Endothelial cell of umbilical vein (primary cell): Measurements from ENCODE around the gene WASHC2A. TPM values are rescaled to one million over a fixed set of nuclear protein-coding genes. Genes with fewer than 3 reads are reported as not detected.
A peak's percentile ranks its signal among the peaks of the same experiment; 100 is the strongest.
"Not testable (repeated sequence)": the region's sequence is repeated elsewhere in the genome, so short reads cannot be mapped to it uniquely, and the experiment has no call there.

Source experiments
- BruUV-seq: library from RNA; stranded (reverse); fragments of 400-500 nt; replicated peaks from 2 replicates; lab custom pipeline; 2021; lab: Mats Ljungman, UMichigan
- CTCF ChIA-PET: fragments of 300-600, 350-600 bp; sonication (Branson Sonifier 250); formaldehyde crosslinking; loops from one replicate; lab custom pipeline; 2021; ENCODE audit warnings: antibody characterized with exemption, inconsistent platforms; lab: Charles Lee
- POLR2A ChIA-PET: fragments of 300-600, 350-600 bp; sonication (Branson Sonifier 250); formaldehyde crosslinking; loops from one replicate; lab custom pipeline; 2021; ENCODE audit warnings: antibody characterized with exemption, inconsistent platforms; lab: Charles Lee
- DNase-seq: peaks from one replicate; pipeline ENCODE4 v3.0.0-alpha.2; 2011; ENCODE audit warnings: low read depth, low spot score
- FAIRE-seq: peaks from 2 replicates; lab custom pipeline; 2011; peaks lifted over from hg19 to GRCh38; lab: Jason Lieb, UNC
- H2AFZ ChIP-seq: 2 replicates; pipeline ENCODE4 v1.6.0; 2012; ENCODE audit warnings: low read depth, low read length, control low read depth, inconsistent platforms
- H3K27ac ChIP-seq: 2 replicates; pipeline ENCODE4 v1.5.1; 2011; ENCODE audit warnings: low read depth, mild to moderate bottlenecking, control low read depth, low read length, moderate library complexity; ENCODE audit not compliant: insufficient read depth
- H3K27me3 ChIP-seq, 2 experiments: 2 replicates each; pipeline versions ENCODE4 v1.6.0 to v1.6.1; 2011; ENCODE audit warnings: low read length in 2 of 2, mixed read lengths in 1 of 2; ENCODE audit not compliant: control insufficient read depth in 2 of 2, insufficient read depth in 2 of 2
- H3K36me3 ChIP-seq, 2 experiments: 2 replicates in 1 of 2; 3 replicates in 1 of 2; pipeline ENCODE4 v1.5.1; 2011; ENCODE audit warnings: low read length in 2 of 2, mild to moderate bottlenecking in 1 of 2, moderate library complexity in 1 of 2; ENCODE audit not compliant: control insufficient read depth in 2 of 2, insufficient read depth in 2 of 2; ENCODE audit errors: extremely low read depth in 1 of 2
- H3K4me1 ChIP-seq: 3 replicates; pipeline ENCODE4 v1.5.1; 2011; ENCODE audit warnings: mild to moderate bottlenecking, low read length; ENCODE audit not compliant: control insufficient read depth, insufficient read depth; ENCODE audit errors: extremely low read depth
- H3K4me2 ChIP-seq: 2 replicates; pipeline ENCODE4 v1.6.1; 2011; ENCODE audit warnings: low read length, control low read depth, mixed read lengths; ENCODE audit not compliant: insufficient read depth
- H3K4me3 ChIP-seq, 3 experiments: fragments of 200-600 bp in 1 of 3; sonication (generic), shearing (Covaris generic) in 1 of 3; replicated peaks in 1 of 3; 2 replicates each; pipeline ENCODE4 v1.5.1; 2011 to 2016; ENCODE audit warnings: control low read depth in 3 of 3, low read length in 3 of 3, mild to moderate bottlenecking in 2 of 3, inconsistent platforms in 1 of 3, low read depth in 1 of 3, moderate library complexity in 1 of 3; ENCODE audit not compliant: insufficient read depth in 1 of 3
- H3K79me2 ChIP-seq: 2 replicates; pipeline ENCODE4 v1.6.0; 2012; ENCODE audit warnings: low read length, inconsistent platforms; ENCODE audit not compliant: control insufficient read depth, insufficient read depth
- H3K9ac ChIP-seq: replicated peaks from 2 replicates; pipeline ENCODE3; 2011; ENCODE audit warnings: low read length, control low read depth; ENCODE audit not compliant: insufficient read depth; ENCODE audit errors: extremely low read depth
- H3K9me1 ChIP-seq: replicated peaks from 3 replicates; pipeline ENCODE4 v1.6.0; 2011; ENCODE audit warnings: mild to moderate bottlenecking, low read length; ENCODE audit not compliant: control insufficient read depth, insufficient read depth; ENCODE audit errors: extremely low read depth
- H3K9me3 ChIP-seq: replicated peaks from 2 replicates; pipeline ENCODE4 v1.5.1; 2012; ENCODE audit warnings: low read length, inconsistent platforms; ENCODE audit not compliant: control insufficient read depth, insufficient read depth
- H4K20me1 ChIP-seq: replicated peaks from 2 replicates; pipeline ENCODE3; 2011; ENCODE audit warnings: mild to moderate bottlenecking, low read length; ENCODE audit not compliant: control insufficient read depth, insufficient read depth; ENCODE audit errors: extremely low read depth
- CTCF ChIP-seq, 2 donors: IDR thresholded peaks; 1 replicate in 1 of 2; 2 replicates in 1 of 2; pipeline ENCODE4 v1.5.1; 2011; ENCODE audit warnings: low read length in 2 of 2, mild to moderate bottlenecking in 2 of 2, moderate library complexity in 2 of 2, control low read depth in 1 of 2, inconsistent platforms in 1 of 2, low read depth in 1 of 2; ENCODE audit not compliant: insufficient read depth in 1 of 2; ENCODE audit errors: extremely low read depth in 1 of 2
- EZH2 ChIP-seq: IDR thresholded peaks from 2 replicates; pipeline ENCODE4 v1.6.1; 2012; ENCODE audit warnings: borderline replicate concordance, low read depth, mild to moderate bottlenecking, moderate library complexity, low read length, inconsistent platforms; ENCODE audit not compliant: severe bottlenecking
- FOS ChIP-seq: IDR thresholded peaks from 2 replicates; pipeline ENCODE4 v1.6.1; 2011; ENCODE audit warnings: mild to moderate bottlenecking, low read length, moderate library complexity, borderline replicate concordance; ENCODE audit not compliant: insufficient read depth
- GATA2 ChIP-seq: IDR thresholded peaks from 2 replicates; pipeline ENCODE4 v1.7.0; 2011; ENCODE audit warnings: low read depth, mild to moderate bottlenecking, moderate library complexity, mixed read lengths, low read length; ENCODE audit not compliant: insufficient read length, insufficient read depth
- JUN ChIP-seq: IDR thresholded peaks from 2 replicates; pipeline ENCODE4 v1.6.1; 2011; ENCODE audit warnings: borderline replicate concordance, low read depth; ENCODE audit not compliant: insufficient read length, insufficient read depth
- MYC ChIP-seq: IDR thresholded peaks from one replicate; pipeline ENCODE4 v1.6.1; 2011; ENCODE audit warnings: mild to moderate bottlenecking, low read depth, low read length
- POLR2A ChIP-seq: IDR thresholded peaks from 2 replicates; pipeline ENCODE4 v1.6.1; 2012; ENCODE audit warnings: low read depth, mild to moderate bottlenecking, control low read depth, low read length
- POLR2AphosphoS5 ChIP-seq: IDR thresholded peaks from 2 replicates; pipeline ENCODE4 v1.6.1; 2012; ENCODE audit warnings: low read depth, mild to moderate bottlenecking, control low read depth, low read length, moderate library complexity; ENCODE audit not compliant: insufficient read depth
- dilution Hi-C: fragments of 300-500 bp; cut with MboI; formaldehyde crosslinking; loops from one replicate; pipeline ENCODE4 v1.15.0; 2019; ENCODE audit warnings: low sequenced_read_pairs; ENCODE audit not compliant: extremely low pct_ligation_motif_present
- intact Hi-C: fragments of 100-400 bp; cut with micrococcal nuclease; formaldehyde crosslinking; loops from one replicate; pipeline ENCODE4 v1.10.0; 2022
- polyA plus RNA-seq, 4 experiments: library from polyadenylated mRNA; depleted of rRNA in 3 of 4; stranded (reverse) in 3 of 4; unstranded in 1 of 4; fragments of >200 nt; gene quantifications; 2 replicates each; pipeline versions ENCODE4 v1.2.1 to v1.2.3, GENCODE V29; 2011 to 2012; ENCODE audit warnings: missing spikeins in 1 of 4
- total RNA-seq: library from RNA; stranded (reverse); gene quantifications from 2 replicates; pipeline ENCODE4 v1.2.3, GENCODE V29; 2021
- TF ChIP-seq, protein P1 (sequence below): IDR thresholded peaks from 2 replicates; pipeline ENCODE4 v1.6.1; 2011; ENCODE audit not compliant: insufficient read depth, insufficient read length

The WASHC2A gene
- total and polyA plus RNA-seq, 2 donors (not counting 3 experiments of a cell fraction or from before 2014, with no cell fraction given), result 15.1 to 50.1 TPM

- Histone ChIP-seq H3K36me3 (no peaks in the 10 kb centered on the region), H3K4me1 (no peaks in the 10 kb centered on the region), H3K9me3 (no peaks in the 10 kb centered on the region), H3K4me2 (no peak overlapping the region), H3K9me1 (no peaks in the 10 kb centered on the region), H4K20me1 (no peaks in the 10 kb centered on the region), H3K27me3 (peaks cover 0 to 2% of the 10 kb centered on the region in 2 experiments), H3K79me2 (no peaks in the 10 kb centered on the region), H2AFZ (no peak overlapping the region), H3K9ac (no peak overlapping the region), H3K27ac (no peak overlapping the region), H3K4me3 (no peak overlapping the region)
- CTCF ChIA-PET, result no interaction called here
- BruUV-seq, result no TSS peak
- POLR2A ChIA-PET, result no interaction called here
- DNase-seq (no peak), FAIRE-seq (no peak)
- dilution Hi-C loops (no loop called here), intact Hi-C loops (no loop called here)
- TF ChIP-seq JUN (no peak), FOS (no peak), EZH2 (no peak), CTCF (IDR thresholded peaks at IDR 0.05; ENCODE audit: extremely low read depth in 1 of 2, insufficient read depth in 1 of 2, low read depth in 1 of 2, low read length in 2 of 2) (no peak), POLR2A (no peak), GATA2 (no peak), POLR2AphosphoS5 (no peak), MYC (no peak)
- TF ChIP-seq, protein P1, sequence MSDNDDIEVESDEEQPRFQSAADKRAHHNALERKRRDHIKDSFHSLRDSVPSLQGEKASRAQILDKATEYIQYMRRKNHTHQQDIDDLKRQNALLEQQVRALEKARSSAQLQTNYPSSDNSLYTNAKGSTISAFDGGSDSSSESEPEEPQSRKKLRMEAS, result no peak
These were observed 4.7 kb upstream of the WASHC2A start for GRCh38 chr10:50063100-50063499.

GRCh38 chr10:50068352-50068659 is 552 bp downstream of the WASHC2A start:
- H2AFZ ChIP-seq, dilution Hi-C loops, H3K4me1 ChIP-seq, H3K27me3 ChIP-seq, POLR2A ChIA-PET, H4K20me1 ChIP-seq, intact Hi-C loops, DNase-seq, H3K9me3 ChIP-seq, H3K9ac ChIP-seq, H3K36me3 ChIP-seq, H3K27ac ChIP-seq, BruUV-seq, H3K9me1 ChIP-seq, H3K79me2 ChIP-seq: not testable (repeated sequence)
- Histone ChIP-seq H3K4me3 (peak overlapping the region in 2 of 3 experiments; percentile 28 to 96), H3K4me2 (peak overlapping the region; percentile 36)
- FAIRE-seq, result peak; percentile 18
- CTCF ChIA-PET, result interaction anchor here (1.3 kb wide), 1 partner anchor 473 kb away, joined by 4 read pairs; no protein-coding TSS in a partner anchor

- H3K9me3 ChIP-seq, H3K4me1 ChIP-seq, H4K20me1 ChIP-seq, H3K9me1 ChIP-seq, dilution Hi-C loops, FAIRE-seq, intact Hi-C loops, H3K36me3 ChIP-seq, BruUV-seq, H3K27ac ChIP-seq, H3K4me2 ChIP-seq, POLR2A ChIA-PET, H3K4me3 ChIP-seq, H3K27me3 ChIP-seq, H2AFZ ChIP-seq, CTCF ChIA-PET, DNase-seq, H3K9ac ChIP-seq, H3K79me2 ChIP-seq: not testable (repeated sequence)
These were observed 7.4 kb downstream of the WASHC2A start for GRCh38 chr10:50075139-50075538.
